HG03196 (cell line): ENCODE data around the gene AP2A2.

Source experiments
- ATAC-seq: cut with Tn5 transposase; IDR thresholded peaks from one replicate; pipeline ENCODE4 v1.9.1; 2021; ENCODE audit not compliant: unreplicated experiment

AP2A2 gene

GRCh38 chr11:993632-994167, 68.0 kb downstream of the AP2A2 start:
- ATAC-seq: no peak

- no peak for ATAC-seq
Measured at GRCh38 chr11:995044-995751, 69.5 kb downstream of the AP2A2 start.

- peak; percentile 47 for ATAC-seq
Measured at GRCh38 chr11:995752-996420, 70.2 kb downstream of the AP2A2 start.

- no peak for ATAC-seq
Measured at GRCh38 chr11:996681-997080, 71.0 kb downstream of the AP2A2 start.

- ATAC-seq: no peak
Measured at GRCh38 chr11:997907-998306, 72.2 kb downstream of the AP2A2 start.

- no peak for ATAC-seq
Measured at GRCh38 chr11:999009-999408, 73.3 kb downstream of the AP2A2 start.

GRCh38 chr11:1000357-1001278, 74.9 kb downstream of the AP2A2 start:
- ATAC-seq: no peak

- ATAC-seq: no peak
Measured at GRCh38 chr11:1001617-1002405, 76.1 kb downstream of the AP2A2 start.

- no peak for ATAC-seq
Measured at GRCh38 chr11:1002406-1002984, 76.8 kb downstream of the AP2A2 start.

GRCh38 chr11:1003159-1003558, 77.5 kb downstream of the AP2A2 start:
- no peak for ATAC-seq

- ATAC-seq: no peak
Measured at GRCh38 chr11:1005928-1006327, 80.3 kb downstream of the AP2A2 start.

- ATAC-seq: no peak
Measured at GRCh38 chr11:1006762-1007161, 81.1 kb downstream of the AP2A2 start.

- ATAC-seq: no peak
Measured at GRCh38 chr11:1007279-1007678, 81.6 kb downstream of the AP2A2 start.

- no peak for ATAC-seq
Measured at GRCh38 chr11:1008001-1008802, 82.5 kb downstream of the AP2A2 start.

GRCh38 chr11:1008803-1009145, 83.1 kb downstream of the AP2A2 start:
- ATAC-seq: no peak

GRCh38 chr11:1009371-1009770, 83.7 kb downstream of the AP2A2 start:
- no peak for ATAC-seq

- ATAC-seq: no peak
Measured at GRCh38 chr11:1009991-1010390, 84.3 kb downstream of the AP2A2 start.

- ATAC-seq: no peak
Measured at GRCh38 chr11:1010551-1011319, 85.1 kb downstream of the AP2A2 start.

GRCh38 chr11:1011320-1011698, 85.6 kb downstream of the AP2A2 start:
- no peak for ATAC-seq
